Lung (tissue), 12 donors: ENCODE results near the gene C1D. TPM values are rescaled to one million over a fixed set of nuclear protein-coding genes. Genes with fewer than 3 reads are reported as not detected.
"Not testable (repeated sequence)": the region's sequence is repeated elsewhere in the genome, so short reads cannot be mapped to it uniquely, and the experiment has no call there.

Source experiments
- ATAC-seq: fragments of 200-7000 bp; cut with Tn5 transposase; one replicate; pipeline ENCODE4 v1.9.1; 2020; ENCODE audit warnings: moderate number of reproducible peaks; ENCODE audit not compliant: insufficient read depth, low FRiP score
- DNase-seq, 3 donors: peaks; one replicate each; pipeline ENCODE4 v3.0.0-alpha.2; 2013 to 2017
- H3K27ac ChIP-seq, 2 donors: one replicate each; pipeline ENCODE4 v1.5.1; 2013; ENCODE audit warnings: mild to moderate bottlenecking in 2 of 2, moderate library complexity in 2 of 2, control low read depth in 1 of 2, inconsistent platforms in 1 of 2, low read depth in 1 of 2, low read length in 1 of 2
- H3K27me3 ChIP-seq, 3 donors: one replicate each; pipeline ENCODE4 v1.5.1; 2013; ENCODE audit warnings: low read length in 2 of 3; ENCODE audit not compliant: control insufficient read depth in 3 of 3, insufficient read depth in 3 of 3
- H3K36me3 ChIP-seq, 4 donors: one replicate each; pipeline ENCODE4 v1.5.1; 2013; ENCODE audit warnings: low read length in 4 of 4, mild to moderate bottlenecking in 1 of 4, moderate library complexity in 1 of 4; ENCODE audit not compliant: control insufficient read depth in 4 of 4, insufficient read depth in 4 of 4
- H3K4me1 ChIP-seq, 5 donors: one replicate each; pipeline ENCODE4 v1.5.1; 2013; ENCODE audit warnings: low read length in 5 of 5, mild to moderate bottlenecking in 2 of 5, moderate library complexity in 1 of 5; ENCODE audit not compliant: control insufficient read depth in 5 of 5, insufficient read depth in 5 of 5
- H3K4me3 ChIP-seq: one replicate; pipeline ENCODE4 v1.5.1; 2013; ENCODE audit warnings: mild to moderate bottlenecking, control low read depth, moderate library complexity
- H3K9ac ChIP-seq, 2 donors: one replicate each; pipeline ENCODE4 v1.5.1; 2013; ENCODE audit warnings: low read length in 2 of 2, control low read depth in 1 of 2; ENCODE audit not compliant: insufficient read depth in 1 of 2
- H3K9me3 ChIP-seq, 4 donors: one replicate each; pipeline ENCODE4 v1.5.1; 2013; ENCODE audit warnings: low read length in 3 of 4, mild to moderate bottlenecking in 1 of 4, moderate library complexity in 1 of 4; ENCODE audit not compliant: control insufficient read depth in 4 of 4, insufficient read depth in 3 of 4
- CTCF ChIP-seq: IDR thresholded peaks from 2 replicates; pipeline ENCODE4 v1.5.1; 2012; ENCODE audit warnings: mild to moderate bottlenecking; ENCODE audit errors: control extremely low read depth, extremely low read depth
- WGBS, 2 donors: extraction: QIAGEN DNeasy Blood & Tissue Kit; methylation state at CpG; one replicate each; pipeline ENCODE4 v1.1.7; 2013; 5-methylcytosine and 5-hydroxymethylcytosine counted together
- polyA plus RNA-seq, 2 donors: library from polyadenylated mRNA; stranded (reverse); fragments of 200-250 nt; gene quantifications; one replicate each; pipeline ENCODE4 v1.2.1, GENCODE V29; 2013
- total RNA-seq, 2 donors: library from RNA; depleted of rRNA in 1 of 2; stranded (reverse); fragments of >200 nt in 1 of 2; gene quantifications; one replicate each; pipeline ENCODE4 v1.2.1, GENCODE V29; 2014 to 2021
- donor health status: control.
- donor health status: control.
- donor health status: Bipolar disorder and iron deficiency.
- donor health status: healthy.
- donor health status: DM: yes; HTN: yes; CAD: no.

The C1D gene
- total and polyA plus RNA-seq, 4 donors: 12.9 to 38.3 (median 26.1) TPM

DNA sequence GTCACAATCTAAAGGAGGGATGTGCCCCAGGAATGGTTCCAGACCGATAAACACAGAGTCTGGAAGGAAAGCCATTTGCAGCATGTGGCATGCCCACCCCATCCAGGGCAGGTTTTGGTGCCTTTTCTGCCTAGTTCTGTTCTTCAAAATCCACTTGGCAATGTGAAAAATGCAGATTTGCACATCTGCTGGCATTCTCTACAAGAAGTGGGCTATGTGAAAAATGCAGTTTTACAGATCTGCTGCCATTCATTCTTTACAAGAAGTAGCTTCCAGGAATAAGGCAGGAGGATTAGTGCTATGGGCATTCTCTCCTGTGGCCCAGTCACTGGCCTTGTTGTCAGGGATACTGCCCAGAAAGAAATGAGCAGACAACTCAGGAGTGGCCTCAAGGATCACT, 68.1 kb downstream of the C1D start:
- DNase-seq: no peak
- H3K27me3 ChIP-seq: peaks cover 0 to 4% (median 0%) of the 10 kb centered on the region in 3 donors
- WGBS, 2 donors: 84 to 93% methylated on average over 1 of the region's 1 CpG
- TF ChIP-seq CTCF: no peak
- no peaks in the 10 kb centered on the region for H3K36me3 ChIP-seq
- H3K4me1 ChIP-seq: no peaks in the 10 kb centered on the region
- H3K4me3 ChIP-seq: no peak overlapping the region
- H3K9me3 ChIP-seq: peaks cover 0 to 2% (median 0%) of the 10 kb centered on the region in 4 donors
- ATAC-seq: no peak
- H3K27ac ChIP-seq: no peak overlapping the region
- no peak overlapping the region for H3K9ac ChIP-seq

GRCh38 chr2:67994069-67994468, 68.7 kb downstream of the C1D start:
- H3K27me3 ChIP-seq, H3K36me3 ChIP-seq, DNase-seq, H3K27ac ChIP-seq, H3K9ac ChIP-seq, H3K4me1 ChIP-seq, H3K9me3 ChIP-seq, H3K4me3 ChIP-seq, ATAC-seq: not testable (repeated sequence)
- WGBS, 2 donors: 92% methylated on average over 3 of the region's 3 CpGs

DNA sequence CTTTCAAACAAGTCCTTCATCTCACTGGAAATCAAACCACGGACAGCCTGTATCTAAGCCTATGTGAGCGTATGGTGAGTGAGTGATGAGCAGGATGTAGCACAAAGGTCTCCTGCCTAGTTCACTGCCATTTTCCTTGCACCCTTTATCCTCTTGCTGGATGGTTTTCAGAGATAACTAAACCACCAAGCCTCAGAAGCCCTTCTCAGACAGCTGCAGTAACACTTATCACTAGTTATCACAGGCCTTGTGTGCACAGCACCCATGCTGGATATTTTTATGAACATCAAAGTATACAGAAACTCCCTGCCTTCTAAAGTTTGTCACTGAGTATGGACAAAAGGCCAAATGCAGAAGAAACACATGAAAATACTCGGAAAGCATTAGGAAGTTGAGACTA, 69.5 kb downstream of the C1D start:
- H3K4me1 ChIP-seq: no peaks in the 10 kb centered on the region
- peaks cover 0 to 2% (median 0%) of the 10 kb centered on the region in 4 donors for H3K9me3 ChIP-seq
- H3K4me3 ChIP-seq: no peak overlapping the region
- WGBS, 2 donors: 90 to 93% methylated on average over 3 of the region's 3 CpGs
- no peak for TF ChIP-seq CTCF
- no peak for ATAC-seq
- no peak overlapping the region for H3K9ac ChIP-seq
- peaks cover 0 to 4% (median 0%) of the 10 kb centered on the region in 3 donors for H3K27me3 ChIP-seq
- no peaks in the 10 kb centered on the region for H3K36me3 ChIP-seq
- DNase-seq: no peak
- H3K27ac ChIP-seq: no peak overlapping the region

GRCh38 chr2:67991456-67991855, 71.3 kb downstream of the C1D start:
- no peak for DNase-seq
- H3K36me3 ChIP-seq: no peaks in the 10 kb centered on the region

More at GRCh38 chr2:67991456-67991855, 71.3 kb downstream of the C1D start:
- no peak for TF ChIP-seq CTCF
- no peaks in the 10 kb centered on the region for H3K4me1 ChIP-seq
- 68 to 75% methylated on average over 2 of the region's 2 CpGs for WGBS, 2 donors
- peaks cover 0 to 4% (median 0%) of the 10 kb centered on the region in 3 donors for H3K27me3 ChIP-seq
- no peak overlapping the region for H3K27ac ChIP-seq
- ATAC-seq: no peak
- no peak overlapping the region for H3K9ac ChIP-seq
- peaks cover 0 to 2% (median 0%) of the 10 kb centered on the region in 4 donors for H3K9me3 ChIP-seq
- no peak overlapping the region for H3K4me3 ChIP-seq

Other genes starting within 250 kb of the C1D start
- gene PNO1, start 94.9 kb upstream of the C1D start, total RNA-seq: 10 to 100 TPM in 1 of 2 donors, 1 to 10 TPM in 1; 7.8 to 13.3 TPM
- 10 to 100 TPM in 1 of 2 donors, 1 to 10 TPM in 1; 8.2 to 19.4 TPM for gene PNO1, start 94.9 kb upstream of the C1D start, polyA plus RNA-seq
- 10 to 100 TPM; 48.6 to 69.7 TPM for gene PPP3R1, start 189.5 kb upstream of the C1D start, total RNA-seq
- gene PPP3R1, start 189.5 kb upstream of the C1D start, polyA plus RNA-seq: 10 to 100 TPM; 20.8 to 24.9 TPM